ENCODE measurements around the gene MRPL58.

DNA sequence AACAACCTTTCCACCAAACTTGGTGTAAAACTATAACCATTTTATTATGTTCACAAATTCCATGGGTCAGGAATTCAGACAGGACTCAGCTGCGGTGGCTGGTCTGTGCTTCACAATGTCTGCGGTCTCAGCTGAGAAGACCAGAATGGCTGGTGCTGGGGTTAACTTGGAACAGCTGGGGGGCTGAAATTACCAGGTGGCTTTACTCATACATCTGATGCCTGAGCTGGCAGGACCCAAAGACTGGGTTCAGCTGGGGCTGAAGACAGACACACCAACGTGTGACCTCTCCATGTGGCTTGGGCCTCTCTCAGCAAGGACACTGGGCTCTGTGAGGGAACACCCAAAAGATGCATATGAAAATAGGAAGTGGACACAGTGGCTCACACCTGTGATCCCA lies 34.2 kb upstream of the MRPL58 start:
- TF ChIP-seq, protein P1, sequence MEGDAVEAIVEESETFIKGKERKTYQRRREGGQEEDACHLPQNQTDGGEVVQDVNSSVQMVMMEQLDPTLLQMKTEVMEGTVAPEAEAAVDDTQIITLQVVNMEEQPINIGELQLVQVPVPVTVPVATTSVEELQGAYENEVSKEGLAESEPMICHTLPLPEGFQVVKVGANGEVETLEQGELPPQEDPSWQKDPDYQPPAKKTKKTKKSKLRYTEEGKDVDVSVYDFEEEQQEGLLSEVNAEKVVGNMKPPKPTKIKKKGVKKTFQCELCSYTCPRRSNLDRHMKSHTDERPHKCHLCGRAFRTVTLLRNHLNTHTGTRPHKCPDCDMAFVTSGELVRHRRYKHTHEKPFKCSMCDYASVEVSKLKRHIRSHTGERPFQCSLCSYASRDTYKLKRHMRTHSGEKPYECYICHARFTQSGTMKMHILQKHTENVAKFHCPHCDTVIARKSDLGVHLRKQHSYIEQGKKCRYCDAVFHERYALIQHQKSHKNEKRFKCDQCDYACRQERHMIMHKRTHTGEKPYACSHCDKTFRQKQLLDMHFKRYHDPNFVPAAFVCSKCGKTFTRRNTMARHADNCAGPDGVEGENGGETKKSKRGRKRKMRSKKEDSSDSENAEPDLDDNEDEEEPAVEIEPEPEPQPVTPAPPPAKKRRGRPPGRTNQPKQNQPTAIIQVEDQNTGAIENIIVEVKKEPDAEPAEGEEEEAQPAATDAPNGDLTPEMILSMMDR (IDR thresholded peaks at IDR 0.05; ENCODE audit: poor library complexity) = no peak
- TF ChIP-seq EZH2phosphoT487 (IDR thresholded peaks at IDR 0.05; ENCODE audit: low read depth, severe bottlenecking, unreplicated experiment) (no peak), EZH2 (IDR thresholded peaks at IDR 0.05; ENCODE audit: borderline replicate concordance) (no peak)
